ENCODE data around the gene NFATC2. TPM values are rescaled to one million over a fixed set of nuclear protein-coding genes. Genes with fewer than 3 reads are reported as not detected.

The NFATC2 gene
- total RNA-seq, 1 experiment from 2014 or later: 0.61 TPM

- no peak overlapping the region for H3K4me2 ChIP-seq (ENCODE audit: insufficient read depth, insufficient read length, low read length)
- no peak for DNase-seq
- no peak for TF ChIP-seq CTCF (conservative IDR thresholded peaks at IDR 0.05)
These were observed 43.5 kb upstream of the NFATC2 start for GRCh38 chr20:51586005-51586440.

More at GRCh38 chr20:51586005-51586440, 43.5 kb upstream of the NFATC2 start:
- no peak overlapping the region for H3K23ac ChIP-seq (ENCODE audit: insufficient read length, low read depth, low read length)
- no peak overlapping the region for H3T11ph ChIP-seq (ENCODE audit: low read length)
- no peak overlapping the region for H2BK20ac ChIP-seq (ENCODE audit: low read depth, low read length, poor library complexity, severe bottlenecking)
- no peak overlapping the region for H2AFZ ChIP-seq (ENCODE audit: low read length)
- no peak overlapping the region for H3K4me3 Mint-ChIP-seq
- H2BK5ac ChIP-seq (ENCODE audit: insufficient read length, low read length): no peak overlapping the region
- H3K9ac ChIP-seq (ENCODE audit: extremely low read depth, insufficient read length, low read length): no peak overlapping the region
- peaks cover 11% of the 10 kb centered on the region for H3K27me3 Mint-ChIP-seq (ENCODE audit: low read depth)
- WGBS (ENCODE audit: extremely low coverage, insufficient read length, low lambda C conversion rate): no CpG with 5 or more reads among the region's 4 CpGs
- no peak overlapping the region for H4K5ac ChIP-seq (ENCODE audit: insufficient read length, low read depth, low read length)
- no peak overlapping the region for H2BK120ac ChIP-seq (ENCODE audit: low read depth, low read length, poor library complexity, severe bottlenecking)
- H2BK12ac ChIP-seq (ENCODE audit: insufficient read length, low read depth, low read length): no peak overlapping the region
- no peaks in the 10 kb centered on the region for H3K27me3 ChIP-seq (ENCODE audit: insufficient read depth, low read length)
- no peak overlapping the region for H4K91ac ChIP-seq (ENCODE audit: insufficient read length, low read depth, low read length)
- H3K56ac ChIP-seq (ENCODE audit: insufficient read length, low read depth, low read length): no peak overlapping the region
- no peaks in the 10 kb centered on the region for H3K23me2 ChIP-seq (ENCODE audit: insufficient read length, low read depth, low read length, poor library complexity, severe bottlenecking)
- H3K9me3 Mint-ChIP-seq: no peaks in the 10 kb centered on the region
- no peak overlapping the region for H2AK5ac ChIP-seq (ENCODE audit: insufficient read length, low read length)
- H3K79me2 ChIP-seq (ENCODE audit: insufficient read depth, low read length): no peaks in the 10 kb centered on the region
- no peaks in the 10 kb centered on the region for H3K79me1 ChIP-seq (ENCODE audit: insufficient read depth, low read depth, low read length, poor library complexity, severe bottlenecking)
- no peak overlapping the region for H3K4ac ChIP-seq (ENCODE audit: low read depth, low read length)
- H3K4me1 ChIP-seq (ENCODE audit: insufficient read depth, low read length): no peaks in the 10 kb centered on the region
- H4K20me1 ChIP-seq (ENCODE audit: control insufficient read depth, insufficient read depth, insufficient read length): no peaks in the 10 kb centered on the region
- no peaks in the 10 kb centered on the region for H3K9me3 ChIP-seq (ENCODE audit: control insufficient read depth, low read depth, low read length)
- no peak overlapping the region for H2BK15ac ChIP-seq (ENCODE audit: low read depth, low read length)
- no peak overlapping the region for H4K8ac ChIP-seq (replicated peaks; ENCODE audit: insufficient read length, low read depth, low read length)
- H3K27ac ChIP-seq (ENCODE audit: insufficient read length, low read depth, low read length): no peak overlapping the region
- H3K4me1 Mint-ChIP-seq: no peaks in the 10 kb centered on the region
- no peak overlapping the region for H3K18ac ChIP-seq (ENCODE audit: insufficient read length, low read depth, low read length)
- H3K27ac Mint-ChIP-seq: no peak overlapping the region; a peak in 1 of 7 replicates
- no peak overlapping the region for H3K14ac ChIP-seq (ENCODE audit: insufficient read depth, low read length)
- H3K36me3 Mint-ChIP-seq (ENCODE audit: insufficient read depth in 1 of 3, low read depth in 3 of 3): no peaks in the 10 kb centered on the region
